ENCODE results near the gene ACVR2B.

GRCh38 chr3:38477839-38478450 is 24.3 kb downstream of the ACVR2B start:
- TF ChIP-seq USF1 (IDR thresholded peaks at IDR 0.05) (no peak), REST (IDR thresholded peaks at IDR 0.05; ENCODE audit: low read depth) (no peak), FOXM1 (IDR thresholded peaks at IDR 0.05; ENCODE audit: borderline replicate concordance, low read depth) (no peak), TAF1 (IDR thresholded peaks at IDR 0.05; ENCODE audit: low read depth) (no peak), MAX (IDR thresholded peaks at IDR 0.05) (no peak), EP300 (IDR thresholded peaks at IDR 0.05; ENCODE audit: borderline replicate concordance) (no peak), RAD21 (IDR thresholded peaks at IDR 0.05; ENCODE audit: low read depth) (no peak), ZBTB7A (IDR thresholded peaks at IDR 0.05; ENCODE audit: low read depth) (no peak), CREB1 (IDR thresholded peaks at IDR 0.05; ENCODE audit: low read depth) (no peak), EGR1 (IDR thresholded peaks at IDR 0.05) (no peak), TCF12 (IDR thresholded peaks at IDR 0.05; ENCODE audit: low read depth) (no peak), CEBPB (IDR thresholded peaks at IDR 0.05) (no peak), YY1 (IDR thresholded peaks at IDR 0.05; ENCODE audit: low read depth) (no peak)
